Panc1 (cell line): ENCODE results near the gene CPT2. TPM values are rescaled to one million over a fixed set of nuclear protein-coding genes. Genes with fewer than 3 reads are reported as not detected.

Source experiments
- ATAC-seq: fragments of 200-7000 bp; cut with Tn5 transposase; 2 replicates; pipeline ENCODE4 v1.9.1; 2020; ENCODE audit warnings: mild to moderate bottlenecking, moderate library complexity
- BruUV-seq: library from RNA; stranded (reverse); fragments of 400-500 nt; replicated peaks from 2 replicates; lab custom pipeline; 2021; lab: Mats Ljungman, UMichigan
- CTCF ChIA-PET: fragments of 300-600 bp; sonication (Branson Sonifier 250); formaldehyde crosslinking; loops from one replicate; lab custom pipeline; 2022; ENCODE audit warnings: antibody characterized with exemption; lab: Charles Lee
- POLR2A ChIA-PET: fragments of 300-600 bp; sonication (Branson Sonifier 250); formaldehyde crosslinking; loops from one replicate; lab custom pipeline; 2022; ENCODE audit warnings: antibody characterized with exemption; lab: Charles Lee
- DNase-seq: peaks from one replicate; pipeline ENCODE4 v3.0.0-alpha.2; 2010; ENCODE audit warnings: low read depth, low spot score
- H3K27ac ChIP-seq: 2 replicates; pipeline ENCODE4 v1.5.1; 2011; ENCODE audit warnings: mild to moderate bottlenecking, low read length, inconsistent platforms
- H3K27me3 ChIP-seq: fragments of 200-500 bp; sonication (Bioruptor generic); 2 replicates; pipeline ENCODE4 v1.6.0; 2014; ENCODE audit warnings: low read length, inconsistent platforms; ENCODE audit not compliant: control insufficient read depth, insufficient read depth
- H3K36me3 ChIP-seq: fragments of 200-500 bp; sonication (Bioruptor generic); 2 replicates; pipeline ENCODE4 v1.5.1; 2014; ENCODE audit warnings: inconsistent platforms, mild to moderate bottlenecking, low read length, moderate library complexity; ENCODE audit not compliant: control insufficient read depth, insufficient read depth
- H3K4me1 ChIP-seq: 2 replicates; pipeline ENCODE4 v1.5.1; 2011; ENCODE audit warnings: inconsistent platforms, mild to moderate bottlenecking, low read length, moderate library complexity; ENCODE audit not compliant: control insufficient read depth, insufficient read depth
- H3K4me3 ChIP-seq, 2 experiments: 2 replicates each; pipeline ENCODE4 v1.5.1; 2011 to 2012; ENCODE audit warnings: low read depth in 2 of 2, low read length in 2 of 2, mild to moderate bottlenecking in 2 of 2, inconsistent platforms in 1 of 2, moderate library complexity in 1 of 2
- H3K9me3 ChIP-seq: fragments of 200-500 bp; sonication (Bioruptor generic); 2 replicates; pipeline ENCODE4 v1.5.1; 2014; ENCODE audit warnings: low read depth, mild to moderate bottlenecking, inconsistent platforms, low read length, moderate library complexity; ENCODE audit not compliant: control insufficient read depth, insufficient read depth
- POLR2AphosphoS5 ChIP-seq: IDR thresholded peaks from 2 replicates; pipeline ENCODE4 v1.6.1; 2012; ENCODE audit warnings: mild to moderate bottlenecking, low read depth, low read length, moderate library complexity
- SIN3A ChIP-seq: IDR thresholded peaks from 2 replicates; pipeline ENCODE4 v1.6.1; 2012; ENCODE audit warnings: low read depth, mild to moderate bottlenecking, low read length, moderate library complexity, borderline replicate concordance; ENCODE audit not compliant: insufficient read depth
- TCF7L2 ChIP-seq: IDR thresholded peaks from 2 replicates; pipeline ENCODE4 v1.6.1; 2011; ENCODE audit warnings: mild to moderate bottlenecking, low read depth, low read length, inconsistent platforms
- in situ Hi-C: cut with HindIII; loops from 2 replicates; pipeline ENCODE4 v1.10.0; 2016; ENCODE audit warnings: low sequenced_read_pairs, low pct_unique_long_range_greater_than_20kb
- intact Hi-C: fragments of 100-400 bp; cut with micrococcal nuclease; formaldehyde crosslinking; loops from one replicate; pipeline ENCODE4 v1.10.0; 2022; ENCODE audit not compliant: unreplicated experiment
- total RNA-seq: library from RNA; stranded (reverse); gene quantifications from one replicate; pipeline ENCODE4 v1.2.1, GENCODE V29; 2021; ENCODE audit not compliant: unreplicated experiment
- TF ChIP-seq, protein P1 (sequence below), 2 experiments: IDR thresholded peaks; 2 replicates each; pipeline ENCODE4 v1.6.1; 2011 to 2012; ENCODE audit warnings: low read depth in 2 of 2, control low read depth in 1 of 2, low read length in 1 of 2, mild to moderate bottlenecking in 1 of 2, moderate library complexity in 1 of 2; ENCODE audit not compliant: insufficient read depth in 1 of 2
- TF ChIP-seq, protein P2 (sequence below): fragments of 450-650 bp; IDR thresholded peaks from 2 replicates; pipeline ENCODE4 v1.5.1; 2017; ENCODE audit warnings: mild to moderate bottlenecking

The CPT2 gene
- total RNA-seq, 1 experiment from 2014 or later: 18.9 TPM

DNA sequence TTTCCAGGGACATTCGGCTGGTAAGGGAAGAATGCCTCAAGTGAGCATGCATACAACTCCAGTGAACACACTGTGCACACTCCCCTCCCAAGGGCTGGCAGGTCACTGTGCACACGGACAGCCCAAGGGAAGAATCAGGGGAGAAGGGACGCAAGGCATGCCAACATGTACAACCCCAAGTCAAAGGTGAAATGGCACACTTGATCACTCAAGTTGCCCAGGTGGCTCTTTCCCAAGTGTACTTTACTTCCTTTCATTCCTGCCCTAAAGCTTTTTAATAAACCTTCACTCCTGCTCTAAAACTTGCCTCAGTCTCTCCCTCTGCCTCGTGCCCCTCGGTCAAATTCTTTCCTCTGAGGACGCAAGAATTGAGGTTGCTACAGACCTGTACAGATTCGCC is 40.7 kb upstream of the CPT2 start:
- H3K27ac ChIP-seq: no peak overlapping the region
- DNase-seq (no peak), ATAC-seq (no peak)
- ChIA-PET CTCF (no interaction called here), POLR2A (no interaction called here)
- no peaks in the 10 kb centered on the region for H3K4me1 ChIP-seq
- H3K36me3 ChIP-seq: no peaks in the 10 kb centered on the region
- in situ Hi-C loops: no loop called here
- H3K9me3 ChIP-seq: no peaks in the 10 kb centered on the region
- TF ChIP-seq POLR2AphosphoS5: no peak
- no peak for TF ChIP-seq TCF7L2
- TF ChIP-seq, protein P1, sequence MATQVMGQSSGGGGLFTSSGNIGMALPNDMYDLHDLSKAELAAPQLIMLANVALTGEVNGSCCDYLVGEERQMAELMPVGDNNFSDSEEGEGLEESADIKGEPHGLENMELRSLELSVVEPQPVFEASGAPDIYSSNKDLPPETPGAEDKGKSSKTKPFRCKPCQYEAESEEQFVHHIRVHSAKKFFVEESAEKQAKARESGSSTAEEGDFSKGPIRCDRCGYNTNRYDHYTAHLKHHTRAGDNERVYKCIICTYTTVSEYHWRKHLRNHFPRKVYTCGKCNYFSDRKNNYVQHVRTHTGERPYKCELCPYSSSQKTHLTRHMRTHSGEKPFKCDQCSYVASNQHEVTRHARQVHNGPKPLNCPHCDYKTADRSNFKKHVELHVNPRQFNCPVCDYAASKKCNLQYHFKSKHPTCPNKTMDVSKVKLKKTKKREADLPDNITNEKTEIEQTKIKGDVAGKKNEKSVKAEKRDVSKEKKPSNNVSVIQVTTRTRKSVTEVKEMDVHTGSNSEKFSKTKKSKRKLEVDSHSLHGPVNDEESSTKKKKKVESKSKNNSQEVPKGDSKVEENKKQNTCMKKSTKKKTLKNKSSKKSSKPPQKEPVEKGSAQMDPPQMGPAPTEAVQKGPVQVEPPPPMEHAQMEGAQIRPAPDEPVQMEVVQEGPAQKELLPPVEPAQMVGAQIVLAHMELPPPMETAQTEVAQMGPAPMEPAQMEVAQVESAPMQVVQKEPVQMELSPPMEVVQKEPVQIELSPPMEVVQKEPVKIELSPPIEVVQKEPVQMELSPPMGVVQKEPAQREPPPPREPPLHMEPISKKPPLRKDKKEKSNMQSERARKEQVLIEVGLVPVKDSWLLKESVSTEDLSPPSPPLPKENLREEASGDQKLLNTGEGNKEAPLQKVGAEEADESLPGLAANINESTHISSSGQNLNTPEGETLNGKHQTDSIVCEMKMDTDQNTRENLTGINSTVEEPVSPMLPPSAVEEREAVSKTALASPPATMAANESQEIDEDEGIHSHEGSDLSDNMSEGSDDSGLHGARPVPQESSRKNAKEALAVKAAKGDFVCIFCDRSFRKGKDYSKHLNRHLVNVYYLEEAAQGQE (IDR thresholded peaks at IDR 0.05; ENCODE audit: insufficient read depth in 1 of 2, low read depth in 2 of 2, low read length in 1 of 2): no peak
- TF ChIP-seq SIN3A: no peak
- TF ChIP-seq, protein P2, sequence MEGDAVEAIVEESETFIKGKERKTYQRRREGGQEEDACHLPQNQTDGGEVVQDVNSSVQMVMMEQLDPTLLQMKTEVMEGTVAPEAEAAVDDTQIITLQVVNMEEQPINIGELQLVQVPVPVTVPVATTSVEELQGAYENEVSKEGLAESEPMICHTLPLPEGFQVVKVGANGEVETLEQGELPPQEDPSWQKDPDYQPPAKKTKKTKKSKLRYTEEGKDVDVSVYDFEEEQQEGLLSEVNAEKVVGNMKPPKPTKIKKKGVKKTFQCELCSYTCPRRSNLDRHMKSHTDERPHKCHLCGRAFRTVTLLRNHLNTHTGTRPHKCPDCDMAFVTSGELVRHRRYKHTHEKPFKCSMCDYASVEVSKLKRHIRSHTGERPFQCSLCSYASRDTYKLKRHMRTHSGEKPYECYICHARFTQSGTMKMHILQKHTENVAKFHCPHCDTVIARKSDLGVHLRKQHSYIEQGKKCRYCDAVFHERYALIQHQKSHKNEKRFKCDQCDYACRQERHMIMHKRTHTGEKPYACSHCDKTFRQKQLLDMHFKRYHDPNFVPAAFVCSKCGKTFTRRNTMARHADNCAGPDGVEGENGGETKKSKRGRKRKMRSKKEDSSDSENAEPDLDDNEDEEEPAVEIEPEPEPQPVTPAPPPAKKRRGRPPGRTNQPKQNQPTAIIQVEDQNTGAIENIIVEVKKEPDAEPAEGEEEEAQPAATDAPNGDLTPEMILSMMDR: no peak
- no peak overlapping the region for H3K4me3 ChIP-seq
- no peaks in the 10 kb centered on the region for H3K27me3 ChIP-seq
- BruUV-seq: no TSS peak
- intact Hi-C loops: no loop called here

DNA sequence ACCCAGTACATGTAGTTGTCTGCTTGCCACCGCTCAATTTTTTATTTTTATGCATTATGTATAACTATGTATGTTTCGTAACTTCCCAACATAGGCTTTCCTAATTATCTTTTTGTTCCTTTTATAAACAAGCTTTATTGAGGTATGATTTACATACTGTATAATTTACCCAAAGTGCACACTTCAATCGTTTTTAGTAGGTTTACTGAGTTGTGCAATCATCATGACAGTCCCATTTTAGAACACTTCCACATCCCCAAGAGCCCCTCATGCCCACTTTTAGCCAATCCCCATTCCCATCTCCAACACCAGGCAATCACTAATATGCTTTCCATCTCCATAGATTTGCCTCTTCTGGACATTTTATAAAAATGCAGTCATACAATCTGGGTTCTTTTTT is 39.8 kb upstream of the CPT2 start:
- TF ChIP-seq TCF7L2 (no peak), POLR2AphosphoS5 (no peak), SIN3A (no peak)
- TF ChIP-seq, protein P2: no peak
- TF ChIP-seq, protein P1 (IDR thresholded peaks at IDR 0.05; ENCODE audit: insufficient read depth in 1 of 2, low read depth in 2 of 2, low read length in 1 of 2): no peak
- Histone ChIP-seq H3K36me3 (no peaks in the 10 kb centered on the region), H3K9me3 (no peaks in the 10 kb centered on the region), H3K27ac (no peak overlapping the region), H3K4me1 (no peaks in the 10 kb centered on the region), H3K4me3 (no peak overlapping the region), H3K27me3 (no peaks in the 10 kb centered on the region)
- ATAC-seq (no peak), DNase-seq (no peak)
- intact Hi-C loops: no loop called here
- POLR2A ChIA-PET: no interaction called here
- CTCF ChIA-PET: no interaction called here
- in situ Hi-C loops: no loop called here
- no TSS peak for BruUV-seq
